IMR-90 (cell line): ENCODE results near the gene RTN3.
"Not testable (repeated sequence)": the region's sequence is repeated elsewhere in the genome, so short reads cannot be mapped to it uniquely, and the experiment has no call there.

Experiments used
- RAD21 ChIP-seq: IDR thresholded peaks from 2 replicates; pipeline ENCODE4 v1.6.1; 2012; ENCODE audit warnings: low read length, improper control_type of control experiment
- TF ChIP-seq, protein P1 (sequence below): conservative IDR thresholded peaks from 2 replicates; pipeline ENCODE4 v1.5.1; 2012; ENCODE audit warnings: mild to moderate bottlenecking, low read depth, low read length, improper control_type of control experiment

DNA sequence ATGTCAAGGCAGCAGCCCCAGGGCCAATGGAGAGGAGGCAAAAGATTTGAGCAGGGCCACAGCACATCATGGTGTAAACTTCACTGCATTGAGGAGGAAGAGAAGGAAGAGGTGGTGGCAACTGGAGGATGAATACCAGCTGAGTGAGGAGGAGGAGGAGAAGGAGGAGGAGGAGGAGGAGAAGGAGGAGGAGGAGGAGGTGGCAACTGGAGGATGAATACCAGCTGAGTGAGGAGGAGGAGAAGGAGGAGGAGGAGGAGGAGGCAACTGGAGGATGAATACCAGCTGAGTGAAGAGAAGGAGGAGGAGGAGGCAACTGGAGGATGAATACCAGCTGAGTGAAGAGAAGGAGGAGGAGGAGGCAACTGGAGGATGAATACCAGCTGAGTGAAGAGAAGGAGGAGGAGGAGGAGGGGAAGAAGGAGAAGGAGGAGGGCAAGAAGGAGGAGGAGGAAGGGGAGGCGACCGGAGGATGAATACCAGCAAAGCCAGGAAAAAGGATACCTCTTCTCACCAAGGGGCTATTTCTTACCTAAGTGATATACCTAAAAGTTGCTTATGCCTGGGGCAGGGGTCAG lies 90.5 kb downstream of the RTN3 start:
- TF ChIP-seq, protein P1, sequence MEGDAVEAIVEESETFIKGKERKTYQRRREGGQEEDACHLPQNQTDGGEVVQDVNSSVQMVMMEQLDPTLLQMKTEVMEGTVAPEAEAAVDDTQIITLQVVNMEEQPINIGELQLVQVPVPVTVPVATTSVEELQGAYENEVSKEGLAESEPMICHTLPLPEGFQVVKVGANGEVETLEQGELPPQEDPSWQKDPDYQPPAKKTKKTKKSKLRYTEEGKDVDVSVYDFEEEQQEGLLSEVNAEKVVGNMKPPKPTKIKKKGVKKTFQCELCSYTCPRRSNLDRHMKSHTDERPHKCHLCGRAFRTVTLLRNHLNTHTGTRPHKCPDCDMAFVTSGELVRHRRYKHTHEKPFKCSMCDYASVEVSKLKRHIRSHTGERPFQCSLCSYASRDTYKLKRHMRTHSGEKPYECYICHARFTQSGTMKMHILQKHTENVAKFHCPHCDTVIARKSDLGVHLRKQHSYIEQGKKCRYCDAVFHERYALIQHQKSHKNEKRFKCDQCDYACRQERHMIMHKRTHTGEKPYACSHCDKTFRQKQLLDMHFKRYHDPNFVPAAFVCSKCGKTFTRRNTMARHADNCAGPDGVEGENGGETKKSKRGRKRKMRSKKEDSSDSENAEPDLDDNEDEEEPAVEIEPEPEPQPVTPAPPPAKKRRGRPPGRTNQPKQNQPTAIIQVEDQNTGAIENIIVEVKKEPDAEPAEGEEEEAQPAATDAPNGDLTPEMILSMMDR = not testable (repeated sequence)
- not testable (repeated sequence) for TF ChIP-seq RAD21
